GM23338 (cell line): Measurements from ENCODE around the gene ZNF844. TPM values are rescaled to one million over a fixed set of nuclear protein-coding genes. Genes with fewer than 3 reads are reported as not detected.

Experiments
- ATAC-seq: fragments of 200-7000 bp; cut with Tn5 transposase; 3 replicates; pipeline ENCODE4 v1.9.1; 2020
- DNase-seq: peaks from one replicate; pipeline ENCODE4 v3.0.0-alpha.2; 2015; ENCODE audit warnings: low spot score
- H2AFZ ChIP-seq: fragments of 200-600 bp; sonication (generic); 2 replicates; pipeline ENCODE4 v1.8.0; 2016; ENCODE audit warnings: antibody characterized with exemption, mild to moderate bottlenecking, moderate library complexity
- H3F3A ChIP-seq: fragments of 200-600 bp; sonication (generic); replicated peaks from 2 replicates; pipeline ENCODE4 v1.8.0; 2017; ENCODE audit warnings: antibody characterized with exemption, mixed run types, low read depth
- H3K27ac ChIP-seq: fragments of 200-600 bp; sonication (generic); 2 replicates; pipeline ENCODE4 v1.6.1; 2016; ENCODE audit warnings: low read depth
- H3K27me3 ChIP-seq: fragments of 200-600 bp; sonication (generic); 2 replicates; pipeline ENCODE4 v1.8.0; 2016; ENCODE audit warnings: mild to moderate bottlenecking, mixed run types, moderate library complexity; ENCODE audit not compliant: insufficient read depth
- H3K36me3 ChIP-seq: fragments of 200-600 bp; sonication (generic); 2 replicates; pipeline ENCODE4 v1.8.0; 2016; ENCODE audit warnings: mild to moderate bottlenecking; ENCODE audit not compliant: insufficient read depth
- H3K4me1 ChIP-seq: fragments of 200-600 bp; sonication (generic); 2 replicates; pipeline ENCODE4 v1.8.0; 2016; ENCODE audit warnings: mild to moderate bottlenecking, moderate library complexity; ENCODE audit not compliant: insufficient read depth
- H3K4me2 ChIP-seq: fragments of 200-600 bp; sonication (generic); 2 replicates; pipeline ENCODE4 v1.7.1; 2017; ENCODE audit warnings: mixed run types
- H3K4me3 ChIP-seq: fragments of 200-600 bp; sonication (generic); 2 replicates; pipeline ENCODE4 v1.6.1; 2016; ENCODE audit warnings: mixed run types
- H3K79me2 ChIP-seq: fragments of 200-600 bp; sonication (generic); replicated peaks from 2 replicates; pipeline ENCODE4 v1.8.0; 2017; ENCODE audit warnings: mild to moderate bottlenecking; ENCODE audit not compliant: insufficient read depth
- H3K9me2 ChIP-seq: fragments of 200-600 bp; sonication (generic); 2 replicates; pipeline ENCODE4 v1.8.0; 2017; ENCODE audit not compliant: insufficient read depth
- H4K20me1 ChIP-seq: fragments of 200-600 bp; sonication (generic); replicated peaks from 2 replicates; pipeline ENCODE4 v1.8.0; 2017; ENCODE audit warnings: mild to moderate bottlenecking; ENCODE audit not compliant: insufficient read depth
- H3K27ac Mint-ChIP-seq: 2 replicates; pipeline ENCODE4 v1.8.0; 2020; ENCODE audit warnings: inconsistent platforms, mild to moderate bottlenecking, moderate library complexity, mixed read lengths
- H3K27me3 Mint-ChIP-seq: 3 replicates; pipeline ENCODE4 v1.8.0; 2022; ENCODE audit warnings: low read depth, mild to moderate bottlenecking, moderate library complexity, mixed read lengths, inconsistent platforms; ENCODE audit not compliant: insufficient read depth, poor library complexity
- H3K36me3 Mint-ChIP-seq: 3 replicates; pipeline ENCODE4 v1.8.0; 2021; ENCODE audit warnings: low read depth, mild to moderate bottlenecking, inconsistent platforms, moderate library complexity, mixed read lengths
- H3K4me1 Mint-ChIP-seq: 3 replicates; pipeline ENCODE4 v1.8.0; 2020; ENCODE audit warnings: mild to moderate bottlenecking, inconsistent platforms, mixed read lengths
- H3K4me3 Mint-ChIP-seq: 3 replicates; pipeline ENCODE4 v1.8.0; 2021; ENCODE audit warnings: moderate library complexity, mild to moderate bottlenecking, inconsistent platforms, mixed read lengths
- H3K9me3 Mint-ChIP-seq: 3 replicates; pipeline ENCODE4 v1.8.0; 2020; ENCODE audit warnings: moderate library complexity, mild to moderate bottlenecking, inconsistent platforms, mixed read lengths
- CTCF ChIP-seq, 2 experiments: fragments of 200-600 bp in 1 of 2; sonication (generic) in 1 of 2; conservative IDR thresholded peaks; 2 replicates each; pipeline versions ENCODE4 v1.5.1 to v1.6.1; 2016 to 2017; ENCODE audit warnings: antibody characterized with exemption in 2 of 2, low read depth in 2 of 2, mild to moderate bottlenecking in 2 of 2, moderate library complexity in 1 of 2
- EZH2 ChIP-seq: fragments of 200-600 bp; sonication (generic); IDR thresholded peaks from one replicate; pipeline ENCODE4 v1.8.0; 2017; ENCODE audit warnings: antibody characterized with exemption, mild to moderate bottlenecking, low read depth; ENCODE audit not compliant: unreplicated experiment
- REST ChIP-seq: IDR thresholded peaks from one replicate; pipeline ENCODE4 v1.6.1; 2018; ENCODE audit warnings: antibody characterized with exemption; ENCODE audit not compliant: unreplicated experiment
- ZNF114 ChIP-seq: fragments of 250-450 bp; sonication (Bioruptor Pico); IDR thresholded peaks from 2 replicates; pipeline ENCODE4 v1.5.0; 2020; ENCODE audit warnings: mild to moderate bottlenecking, moderate library complexity
- ZNF462 ChIP-seq: fragments of 250-450 bp; sonication (Bioruptor Pico); IDR thresholded peaks from 2 replicates; pipeline ENCODE4 v1.5.0; 2020; ENCODE audit warnings: mild to moderate bottlenecking, moderate library complexity
- polyA plus RNA-seq: library from polyadenylated mRNA; unstranded; fragments of >200 nt; fragmentation: Nextera tagmentation; extraction: Ambion mirVana; gene quantifications from 2 replicates; pipeline ENCODE4 v1.2.1, GENCODE V29; 2016
- total RNA-seq: library from RNA; depleted of rRNA; stranded (reverse); fragments of >200 nt; shearing (Covaris generic); gene quantifications from 2 replicates; pipeline ENCODE4 v1.2.3, GENCODE V29; 2014

ZNF844 gene
- total and polyA plus RNA-seq, 2 experiments from 2014 or later, result 2.1 to 10.5 TPM

GRCh38 chr19:12117201-12117970 lies 52.9 kb downstream of the ZNF844 start (continued):
- no peak for TF ChIP-seq ZNF462 (CRISPR knock-in tag)

- H3K27me3 Mint-ChIP-seq, result peaks cover 6% of the 10 kb centered on the region
- H3K27ac Mint-ChIP-seq, result no peak overlapping the region
- H3K4me3 Mint-ChIP-seq, result no peak overlapping the region
- Histone ChIP-seq H3K27ac (no peak overlapping the region), H3K4me3 (no peak overlapping the region), H3K79me2 (no peaks in the 10 kb centered on the region), H3K4me1 (no peaks in the 10 kb centered on the region), H3K9me2 (no peaks in the 10 kb centered on the region), H3K36me3 (peaks cover 10% of the 10 kb centered on the region; the same call in 1 of the 2 replicates), H2AFZ (no peak overlapping the region), H3K4me2 (no peak overlapping the region), H3F3A (no peaks in the 10 kb centered on the region), H3K27me3 (no peaks in the 10 kb centered on the region), H4K20me1 (no peaks in the 10 kb centered on the region)
- TF ChIP-seq EZH2 (no peak), CTCF (conservative IDR thresholded peaks at IDR 0.05; ENCODE audit: low read depth in 2 of 2) (peak; percentile 68 to 83), REST (no peak), ZNF114 (CRISPR knock-in tag) (no peak)
- ATAC-seq (no peak), DNase-seq (peak; percentile 64)
- H3K36me3 Mint-ChIP-seq, result peaks cover 48% of the 10 kb centered on the region
- peaks cover 85% of the 10 kb centered on the region for H3K9me3 Mint-ChIP-seq
- H3K4me1 Mint-ChIP-seq, result no peaks in the 10 kb centered on the region
Observed at GRCh38 chr19:12126707-12127106, 62.2 kb downstream of the ZNF844 start.
